Measurements from ENCODE around the gene CHD5. TPM values are rescaled to one million over a fixed set of nuclear protein-coding genes. Genes with fewer than 3 reads are reported as not detected.

CHD5 gene
- total and polyA plus RNA-seq, 2 of the 4 experiments (the other 2 are of a cell fraction), result under 0.01 to 0.09 TPM

DNA sequence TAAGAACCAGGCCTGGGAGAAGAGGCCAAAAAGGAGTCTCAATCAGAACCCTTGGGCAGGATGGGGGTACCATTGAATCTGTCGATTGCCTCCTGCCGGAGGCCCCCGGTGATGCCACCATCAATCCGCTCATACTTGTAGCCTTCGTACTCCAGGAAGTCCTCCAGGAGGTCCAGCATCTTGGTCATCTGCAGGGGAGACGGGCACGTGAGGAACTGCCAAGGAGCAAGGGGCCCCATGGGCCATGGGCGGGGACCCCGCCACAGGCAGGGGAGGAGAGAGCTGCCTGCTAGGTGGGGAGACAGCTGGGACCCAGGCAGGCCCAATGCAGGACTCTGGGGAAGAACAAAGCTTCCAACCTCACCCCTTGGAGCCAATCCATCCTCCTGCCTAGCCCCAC lies 48.6 kb downstream of the CHD5 start:
- Histone ChIP-seq H3K36me3 (ENCODE audit: control insufficient read depth, insufficient read depth, low read length) (no peaks in the 10 kb centered on the region), H3K9ac (ENCODE audit: low read depth, low read length) (no peak overlapping the region), H3K4me1 (ENCODE audit: control insufficient read depth, insufficient read depth, low read length) (no peaks in the 10 kb centered on the region), H2AFZ (replicated peaks; ENCODE audit: low read length, poor library complexity) (no peak overlapping the region), H2BK120ac (ENCODE audit: low read depth, low read length) (no peak overlapping the region), H4K8ac (ENCODE audit: low read depth in 2 of 2, low read length in 2 of 2) (no peak overlapping the region), H2BK5ac (ENCODE audit: low read depth, low read length, poor library complexity, severe bottlenecking) (no peak overlapping the region), H2AK5ac (ENCODE audit: low read depth, low read length) (no peak overlapping the region), H3K9me3 (ENCODE audit: control insufficient read depth, insufficient read depth, low read length) (peaks cover 5% of the 10 kb centered on the region; the same call in 1 of the 2 replicates), H3K14ac (replicated peaks; ENCODE audit: low read depth, low read length) (no peak overlapping the region), H2BK20ac (ENCODE audit: low read depth, low read length) (no peak overlapping the region), H3K23ac (ENCODE audit: low read depth, low read length) (no peak overlapping the region), H3K4ac (ENCODE audit: low read depth, low read length) (no peak overlapping the region), H3K4me3 (ENCODE audit: insufficient read depth, low read depth, low read length) (no peak overlapping the region), H3K79me1 (ENCODE audit: low read depth in 1 of 2, low read length in 2 of 2) (no peaks in the 10 kb centered on the region), H3K4me2 (ENCODE audit: low read depth, low read length) (no peak overlapping the region), H3K27ac (ENCODE audit: insufficient read depth, low read length) (no peak overlapping the region), H4K20me1 (ENCODE audit: insufficient read depth, low read length) (no peaks in the 10 kb centered on the region), H3K9me1 (ENCODE audit: insufficient read depth, low read length) (no peaks in the 10 kb centered on the region), H4K91ac (ENCODE audit: insufficient read depth, low read depth, low read length) (no peak overlapping the region), H4K5ac (ENCODE audit: low read depth, low read length) (no peak overlapping the region), H3K18ac (ENCODE audit: low read depth, low read length) (no peak overlapping the region), H3K27me3 (ENCODE audit: control insufficient read depth, insufficient read depth, low read length) (peaks cover 3% of the 10 kb centered on the region; the same call in 1 of the 2 replicates), H3K56ac (ENCODE audit: extremely low read depth, insufficient read depth, low read length) (no peak overlapping the region), H2AK9ac (replicated peaks; ENCODE audit: low read depth, low read length, poor library complexity) (no peak overlapping the region), H2BK15ac (ENCODE audit: low read depth, low read length) (no peak overlapping the region)
- dilution Hi-C loops (cut with HindIII; ENCODE audit: low sequenced_read_pairs, unreplicated experiment), result no loop called here
- CTCF ChIA-PET, result no interaction called here
- intact Hi-C loops (cut with micrococcal nuclease), result no loop called here
- ATAC-seq (ENCODE audit: low read depth), result no peak
- POLR2A ChIA-PET (ENCODE audit: unreplicated experiment), result no interaction called here
- 100% methylated on average over 1 of the region's 9 CpGs; no CpG with 5 or more reads in 1 of the 2 experiments for WGBS, 2 experiments (ENCODE audit: extremely low coverage in 2 of 2, insufficient read length in 1 of 2)
- TF ChIP-seq NFE2L2 (IDR thresholded peaks at IDR 0.05; ENCODE audit: low read depth, low read length) (no peak), ELK1 (IDR thresholded peaks at IDR 0.05; ENCODE audit: borderline replicate concordance, low read depth, low read length) (no peak), MAFK (IDR thresholded peaks at IDR 0.05; ENCODE audit: low read depth, low read length) (no peak), FOS (IDR thresholded peaks at IDR 0.05; ENCODE audit: low read depth, low read length) (no peak), CTCF (conservative IDR thresholded peaks at IDR 0.05; ENCODE audit: low read depth, low read length) (no peak), MAZ (IDR thresholded peaks at IDR 0.05; ENCODE audit: borderline replicate concordance, low read depth, low read length) (no peak), CEBPB (IDR thresholded peaks at IDR 0.05; ENCODE audit: low read depth, low read length) (no peak), BHLHE40 (IDR thresholded peaks at IDR 0.05; ENCODE audit: low read depth, low read length) (no peak), USF2 (IDR thresholded peaks at IDR 0.05; ENCODE audit: low read depth, low read length) (no peak), RAD21 (IDR thresholded peaks at IDR 0.05; ENCODE audit: low read length) (no peak), CHD1 (IDR thresholded peaks at IDR 0.05; ENCODE audit: low read depth, low read length) (no peak), POLR2A (IDR thresholded peaks at IDR 0.05; ENCODE audit: low read depth, low read length) (no peak), MXI1 (IDR thresholded peaks at IDR 0.05; ENCODE audit: borderline replicate concordance, low read depth, low read length) (no peak)
- DNase-seq, result no peak
- BruUV-seq (replicated peaks), result no TSS peak
- in situ Hi-C loops (cut with MboI; ENCODE audit: low sequenced_read_pairs), result no loop called here

All from IMR-90 (cell line).